OCI-LY3 (cell line): ENCODE results near the gene C11orf16.

Experiments used
- H2AFZ ChIP-seq: fragments of 200-600, 300-600 bp; shearing (Covaris generic); 2 replicates; pipeline ENCODE4 v1.6.0; 2014; ENCODE audit warnings: antibody characterized with exemption, low read depth, low read length
- H3K27ac ChIP-seq: fragments of 200-600, 300-600 bp; sonication (generic); 2 replicates; pipeline ENCODE4 v1.5.1; 2014; ENCODE audit warnings: mild to moderate bottlenecking, low read length, moderate library complexity, mixed read lengths
- H3K27me3 ChIP-seq: fragments of 200-600, 300-600 bp; sonication (generic); 2 replicates; pipeline ENCODE4 v1.6.1; 2014; ENCODE audit warnings: low read depth, low read length, mixed read lengths
- H3K36me3 ChIP-seq: fragments of 200-600, 300-600 bp; sonication (generic); replicated peaks from 2 replicates; pipeline ENCODE3; 2014; ENCODE audit warnings: low read depth, low read length, mixed read lengths
- H3K4me1 ChIP-seq: fragments of 300-600, 200-600 bp; sonication (generic); 2 replicates; pipeline ENCODE4 v1.6.1; 2014; ENCODE audit warnings: low read length, mixed read lengths
- H3K4me2 ChIP-seq: fragments of 200-600, 300-600 bp; sonication (generic); 2 replicates; pipeline ENCODE4 v1.6.1; 2014; ENCODE audit warnings: low read length, mixed read lengths
- H3K4me3 ChIP-seq: fragments of 300-600, 200-600 bp; sonication (generic); 2 replicates; pipeline ENCODE4 v1.5.1; 2014; ENCODE audit warnings: antibody characterized with exemption, mild to moderate bottlenecking, low read length, moderate library complexity
- H3K79me2 ChIP-seq: fragments of 300-600, 200-600 bp; shearing (Covaris generic); 2 replicates; pipeline ENCODE4 v1.6.1; 2014; ENCODE audit warnings: mild to moderate bottlenecking, low read length, mixed read lengths
- H3K9ac ChIP-seq: fragments of 300-600, 200-600 bp; shearing (Covaris generic); 2 replicates; pipeline ENCODE4 v1.6.0; 2014; ENCODE audit warnings: mild to moderate bottlenecking, low read length, moderate library complexity
- H3K9me3 ChIP-seq: fragments of 200-600, 300-600 bp; shearing (Covaris generic); 2 replicates; pipeline ENCODE4 v1.6.1; 2014; ENCODE audit warnings: low read length, mixed read lengths; ENCODE audit not compliant: insufficient read depth
- H4K20me1 ChIP-seq: fragments of 200-600, 300-600 bp; sonication (generic); 2 replicates; pipeline ENCODE4 v1.6.1; 2016; ENCODE audit warnings: low read length, mixed read lengths; ENCODE audit not compliant: insufficient read depth
- EZH2phosphoT487 ChIP-seq: fragments of 200-600 bp; shearing (Covaris generic); IDR thresholded peaks from 2 replicates; pipeline ENCODE4 v1.6.1; 2018; ENCODE audit warnings: antibody characterized with exemption, mixed run types, low read depth
- TF ChIP-seq, protein P1 (sequence below): fragments of 200-600, 300-600 bp; sonication (generic); IDR thresholded peaks from 2 replicates; pipeline ENCODE4 v1.5.1; 2014; ENCODE audit warnings: antibody characterized with exemption, low read length, low read depth

Gene C11orf16

DNA sequence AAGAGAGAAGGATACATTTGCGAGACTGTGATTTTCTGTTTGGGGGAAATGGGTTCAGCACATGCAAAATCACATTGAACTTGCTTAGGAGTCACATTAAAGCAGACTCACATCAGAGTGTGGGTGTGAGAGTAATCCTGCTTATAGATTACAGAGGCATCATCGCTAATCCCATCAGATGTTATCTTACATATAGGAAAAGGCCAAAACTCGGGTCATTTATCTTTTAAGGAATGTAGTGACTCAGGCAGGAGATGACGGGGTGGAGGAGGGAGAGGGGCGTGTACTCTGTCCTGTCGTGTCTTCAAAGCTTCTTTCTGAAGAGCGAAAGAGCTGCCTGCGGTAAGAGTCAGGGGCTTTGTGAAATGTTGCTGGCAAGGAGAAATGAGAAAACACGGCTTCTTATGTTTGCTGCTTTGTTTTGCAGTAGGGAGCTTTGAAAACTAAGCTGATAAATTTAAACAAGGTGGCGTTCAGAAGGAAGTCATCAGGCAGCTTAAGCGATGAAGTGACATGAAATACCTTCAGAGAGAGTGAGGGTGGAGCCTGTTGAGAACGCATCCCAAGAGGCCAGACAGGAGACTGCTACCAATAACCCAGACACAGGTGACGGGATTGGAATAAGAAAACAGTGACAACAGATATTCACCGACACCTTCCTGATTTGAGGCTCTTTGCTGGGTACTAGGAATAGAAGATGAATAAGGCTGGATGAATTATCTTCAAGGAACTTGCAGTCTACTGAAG is 2.2 kb upstream of the C11orf16 start:
- H3K4me1 ChIP-seq = no peaks in the 10 kb centered on the region
- H3K79me2 ChIP-seq = no peaks in the 10 kb centered on the region
- no peaks in the 10 kb centered on the region for H3K9me3 ChIP-seq
- H3K36me3 ChIP-seq = no peaks in the 10 kb centered on the region
- H2AFZ ChIP-seq = no peak overlapping the region
- no peaks in the 10 kb centered on the region for H4K20me1 ChIP-seq
- no peak overlapping the region for H3K9ac ChIP-seq
- no peak overlapping the region for H3K4me2 ChIP-seq
- no peak overlapping the region for H3K4me3 ChIP-seq
- H3K27me3 ChIP-seq = no peaks in the 10 kb centered on the region
- H3K27ac ChIP-seq = no peak overlapping the region
- TF ChIP-seq, protein P1, sequence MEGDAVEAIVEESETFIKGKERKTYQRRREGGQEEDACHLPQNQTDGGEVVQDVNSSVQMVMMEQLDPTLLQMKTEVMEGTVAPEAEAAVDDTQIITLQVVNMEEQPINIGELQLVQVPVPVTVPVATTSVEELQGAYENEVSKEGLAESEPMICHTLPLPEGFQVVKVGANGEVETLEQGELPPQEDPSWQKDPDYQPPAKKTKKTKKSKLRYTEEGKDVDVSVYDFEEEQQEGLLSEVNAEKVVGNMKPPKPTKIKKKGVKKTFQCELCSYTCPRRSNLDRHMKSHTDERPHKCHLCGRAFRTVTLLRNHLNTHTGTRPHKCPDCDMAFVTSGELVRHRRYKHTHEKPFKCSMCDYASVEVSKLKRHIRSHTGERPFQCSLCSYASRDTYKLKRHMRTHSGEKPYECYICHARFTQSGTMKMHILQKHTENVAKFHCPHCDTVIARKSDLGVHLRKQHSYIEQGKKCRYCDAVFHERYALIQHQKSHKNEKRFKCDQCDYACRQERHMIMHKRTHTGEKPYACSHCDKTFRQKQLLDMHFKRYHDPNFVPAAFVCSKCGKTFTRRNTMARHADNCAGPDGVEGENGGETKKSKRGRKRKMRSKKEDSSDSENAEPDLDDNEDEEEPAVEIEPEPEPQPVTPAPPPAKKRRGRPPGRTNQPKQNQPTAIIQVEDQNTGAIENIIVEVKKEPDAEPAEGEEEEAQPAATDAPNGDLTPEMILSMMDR = no peak
- TF ChIP-seq EZH2phosphoT487 = no peak

DNA sequence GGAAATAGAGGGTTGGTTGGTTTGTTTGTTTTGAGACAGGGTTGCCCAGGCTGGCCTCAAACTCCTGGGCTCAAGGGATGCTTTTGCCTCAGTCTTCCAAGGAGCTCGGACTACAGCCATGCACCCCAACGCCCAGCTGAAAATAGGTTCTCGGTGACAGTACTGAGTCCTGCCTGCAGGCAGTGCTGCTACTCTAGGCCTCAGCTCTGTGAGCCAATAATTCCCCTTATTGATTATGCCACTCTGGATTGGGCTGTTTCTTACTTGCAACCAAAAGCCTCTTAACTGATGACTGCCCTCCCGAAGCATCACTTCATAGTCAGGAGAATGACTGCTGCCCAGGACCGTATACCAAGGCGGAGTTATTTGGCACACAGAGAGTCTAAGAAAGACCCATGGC is 1.2 kb upstream of the C11orf16 start:
- H3K9ac ChIP-seq = no peak overlapping the region
- TF ChIP-seq EZH2phosphoT487 = no peak
- TF ChIP-seq, protein P1 = no peak

DNA sequence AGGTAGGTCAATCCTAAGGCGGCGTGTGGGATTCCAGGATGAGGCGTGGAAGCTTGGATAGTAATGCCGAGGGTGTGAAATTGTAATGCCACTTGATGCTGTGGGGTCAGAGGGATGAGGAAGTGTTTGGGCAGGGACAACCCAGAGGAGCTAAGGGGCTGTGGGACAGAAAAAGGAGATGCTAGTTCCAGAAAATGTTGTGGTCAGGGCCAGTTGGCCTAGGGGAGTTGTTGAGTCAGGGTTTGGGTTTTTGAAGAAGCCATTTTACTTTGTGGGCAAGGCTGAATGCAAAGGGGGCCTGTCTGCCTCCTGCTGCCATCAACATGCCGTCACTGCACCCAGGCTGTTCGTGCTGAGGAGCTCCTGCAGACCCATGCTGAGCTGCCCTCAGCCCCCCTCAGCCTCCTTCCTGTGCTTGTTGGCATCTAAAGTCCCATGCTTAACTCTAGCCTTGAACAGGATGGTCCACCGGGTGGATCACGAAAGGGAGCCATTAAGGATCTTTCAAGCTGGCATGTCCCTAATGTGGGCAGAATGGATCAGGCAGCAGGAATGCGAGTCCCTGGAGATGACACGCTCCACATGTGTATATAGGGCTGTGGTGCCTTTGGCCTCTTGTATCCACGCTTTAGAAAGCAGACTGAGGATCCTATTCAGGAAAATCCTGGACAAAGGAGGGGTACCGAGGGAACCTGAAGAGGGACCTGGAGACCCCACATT is 2.1 kb downstream of the C11orf16 start:
- no peak for TF ChIP-seq EZH2phosphoT487
- TF ChIP-seq, protein P1 = no peak
- Histone ChIP-seq H3K9ac (no peak overlapping the region), H3K4me3 (no peak overlapping the region), H2AFZ (no peak overlapping the region), H3K4me1 (no peaks in the 10 kb centered on the region), H4K20me1 (no peaks in the 10 kb centered on the region), H3K9me3 (no peaks in the 10 kb centered on the region), H3K79me2 (no peaks in the 10 kb centered on the region), H3K27me3 (no peaks in the 10 kb centered on the region), H3K36me3 (no peaks in the 10 kb centered on the region), H3K4me2 (no peak overlapping the region), H3K27ac (no peak overlapping the region)

More for the DNA sequence above, 1.2 kb upstream of the C11orf16 start:
- no peaks in the 10 kb centered on the region for H3K79me2 ChIP-seq
- no peaks in the 10 kb centered on the region for H3K4me1 ChIP-seq
- no peaks in the 10 kb centered on the region for H4K20me1 ChIP-seq
- H3K27ac ChIP-seq = no peak overlapping the region
- H3K36me3 ChIP-seq = no peaks in the 10 kb centered on the region
- no peak overlapping the region for H3K4me3 ChIP-seq
- H3K27me3 ChIP-seq = no peaks in the 10 kb centered on the region
- no peaks in the 10 kb centered on the region for H3K9me3 ChIP-seq
- H2AFZ ChIP-seq = no peak overlapping the region
- H3K4me2 ChIP-seq = no peak overlapping the region

DNA sequence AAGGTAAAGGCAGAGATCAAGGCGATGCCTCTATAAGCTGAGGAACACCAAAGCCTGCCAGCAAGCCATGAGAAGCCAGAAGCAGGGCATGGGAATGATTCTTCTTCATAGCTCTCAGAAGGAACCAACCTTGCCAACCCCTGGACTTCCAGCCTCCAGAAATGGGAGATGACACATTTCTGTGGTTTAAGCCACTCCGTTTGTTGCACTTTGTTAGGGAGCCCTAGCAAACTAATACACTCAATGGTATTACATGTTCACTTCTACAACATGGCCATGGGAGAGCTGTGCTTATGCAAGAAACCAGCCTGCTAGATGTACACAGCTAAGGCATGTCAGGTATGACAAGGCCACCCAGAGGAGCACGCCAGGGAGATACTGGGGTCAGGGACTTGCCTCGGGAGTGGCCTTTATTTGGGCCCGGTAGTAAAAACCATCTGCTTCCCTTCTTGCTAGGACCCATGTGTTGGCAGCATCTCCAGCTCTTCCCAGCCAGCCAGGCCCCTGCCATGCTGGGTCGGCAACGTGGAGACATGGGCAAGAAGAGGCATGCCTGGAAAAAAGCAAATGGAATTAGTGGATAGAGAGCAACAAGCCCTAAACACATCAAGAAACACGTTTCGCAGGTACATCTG is 3.6 kb downstream of the C11orf16 start:
- no peak for TF ChIP-seq EZH2phosphoT487
- TF ChIP-seq, protein P1 = no peak
- Histone ChIP-seq H3K4me1 (no peaks in the 10 kb centered on the region), H4K20me1 (no peaks in the 10 kb centered on the region), H3K27me3 (no peaks in the 10 kb centered on the region), H3K9ac (no peak overlapping the region), H2AFZ (no peak overlapping the region), H3K4me2 (no peak overlapping the region), H3K4me3 (no peak overlapping the region), H3K36me3 (no peaks in the 10 kb centered on the region), H3K79me2 (no peaks in the 10 kb centered on the region), H3K9me3 (no peaks in the 10 kb centered on the region), H3K27ac (no peak overlapping the region)
